ENCODE measurements around the gene MSI2. TPM values are rescaled to one million over a fixed set of nuclear protein-coding genes. Genes with fewer than 3 reads are reported as not detected.

MSI2 gene
- total and polyA plus RNA-seq, 9 of the 15 experiments (the other 6 are each of a cell fraction or from before 2014, with no cell fraction given) = 4.6 to 61.8 (median 42.4) TPM

- Histone ChIP-seq H3K36me3 (ENCODE audit: control insufficient read depth, insufficient read depth, low read length) (no peaks in the 10 kb centered on the region), H4K20me1 (replicated peaks; ENCODE audit: control insufficient read depth, insufficient read depth, low read length) (no peaks in the 10 kb centered on the region), H3K79me2 (ENCODE audit: control insufficient read depth, insufficient read depth, low read length) (no peaks in the 10 kb centered on the region), H3K4me1 (replicated peaks in 1 of 2; ENCODE audit: control insufficient read depth in 2 of 2, insufficient read depth in 2 of 2, low read length in 2 of 2) (no peaks in the 10 kb centered on the region), H2AFZ (ENCODE audit: low read depth, low read length) (no peak overlapping the region), H3K9me1 (ENCODE audit: control insufficient read depth, insufficient read depth, low read length) (no peaks in the 10 kb centered on the region), H3K4me3 (no peak overlapping the region), H3K9ac (ENCODE audit: insufficient read depth in 1 of 2, low read depth in 2 of 2, low read length in 2 of 2) (no peak overlapping the region), H3K4me2 (ENCODE audit: insufficient read depth, low read length) (no peak overlapping the region), H3K9me3 (replicated peaks; ENCODE audit: control insufficient read depth, insufficient read depth, low read depth, low read length) (no peaks in the 10 kb centered on the region), H3K27me3 (ENCODE audit: control insufficient read depth in 2 of 2, insufficient read depth in 2 of 2, low read length in 2 of 2) (no peaks in the 10 kb centered on the region), H3K27ac (ENCODE audit: extremely low read depth, low read depth, low read length) (no peak overlapping the region)
- in situ Hi-C loops (cut with MboI) (no loop called here), intact Hi-C loops (cut with micrococcal nuclease) (no loop called here)
- ChIA-PET POLR2A (no interaction called here), CTCF (ENCODE audit: low intra/inter-chr PET ratio) (no interaction called here)
- ATAC-seq = no peak
- FAIRE-seq = no peak
- DNase-seq (ENCODE audit: extremely low read depth in 1 of 4, low spot score in 3 of 4) = no peak
- no peak for TF ChIP-seq NFYB (IDR thresholded peaks at IDR 0.05; ENCODE audit: extremely low read depth, insufficient read length)
- no peak for TF ChIP-seq ZNF408 (CRISPR knock-in tag; IDR thresholded peaks at IDR 0.05; ENCODE audit: low read depth)
- no peak for TF ChIP-seq NCOA1 (IDR thresholded peaks at IDR 0.05; ENCODE audit: low read depth)
- TF ChIP-seq SMARCA5 (IDR thresholded peaks at IDR 0.05) = no peak
- TF ChIP-seq BMI1 (IDR thresholded peaks at IDR 0.05; ENCODE audit: low read length) = no peak
- no peak for TF ChIP-seq ZC3H8 (IDR thresholded peaks at IDR 0.05)
- no peak for TF ChIP-seq MITF (IDR thresholded peaks at IDR 0.05)
- no peak for TF ChIP-seq GTF2B (IDR thresholded peaks at IDR 0.05; ENCODE audit: extremely low read depth, insufficient read length)
- TF ChIP-seq ASH1L (IDR thresholded peaks at IDR 0.05; ENCODE audit: borderline replicate concordance, low read depth, partially characterized antibody) = no peak
- TF ChIP-seq JUNB (CRISPR knock-in tag; conservative IDR thresholded peaks at IDR 0.05) = no peak
- TF ChIP-seq THRAP3 (IDR thresholded peaks at IDR 0.05; ENCODE audit: borderline replicate concordance) = no peak
- TF ChIP-seq ELF2 (CRISPR knock-in tag; IDR thresholded peaks at IDR 0.05) = no peak
- no peak for TF ChIP-seq ZZZ3 (IDR thresholded peaks at IDR 0.05)
- no peak for TF ChIP-seq ZNF668 (CRISPR knock-in tag; IDR thresholded peaks at IDR 0.05)
- TF ChIP-seq MCM7 (IDR thresholded peaks at IDR 0.05) = no peak
- no peak for TF ChIP-seq NUFIP1 (IDR thresholded peaks at IDR 0.05; ENCODE audit: partially characterized antibody)
- TF ChIP-seq SMARCE1 (IDR thresholded peaks at IDR 0.05) = no peak
- BruUV-seq (replicated peaks) = no TSS peak
These were observed 431.3 kb downstream of the MSI2 start for GRCh38 chr17:57687642-57688041.

Measured in K562 (cell line).